Measurements from ENCODE around the gene SEMA4D. TPM values are rescaled to one million over a fixed set of nuclear protein-coding genes. Genes with fewer than 3 reads are reported as not detected.

The SEMA4D gene
- total RNA-seq, 4 donors from 2014 or later, result 7.9 to 14.1 (median 10.6) TPM

DNA sequence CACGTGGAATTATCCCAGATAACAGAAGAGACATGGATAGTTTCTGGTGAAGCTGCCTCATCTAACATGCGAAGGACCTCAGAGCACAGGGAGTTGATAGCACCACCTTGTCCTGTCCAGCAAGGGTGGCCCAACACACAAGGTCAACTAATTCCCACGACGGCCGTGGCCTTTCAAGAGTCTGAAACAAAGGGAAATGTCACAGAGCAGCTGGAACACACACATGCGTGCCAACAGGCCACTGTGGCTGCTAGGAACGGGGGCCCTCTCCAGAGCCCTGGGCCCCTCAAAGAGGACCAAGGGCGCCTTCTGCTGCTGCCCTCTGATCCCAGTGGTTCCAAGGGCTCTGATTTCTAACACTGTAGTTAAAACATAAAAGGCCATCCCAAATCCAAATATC lies 128.9 kb downstream of the SEMA4D start:
- 85% methylated on average over 7 of the region's 8 CpGs for WGBS

DNA sequence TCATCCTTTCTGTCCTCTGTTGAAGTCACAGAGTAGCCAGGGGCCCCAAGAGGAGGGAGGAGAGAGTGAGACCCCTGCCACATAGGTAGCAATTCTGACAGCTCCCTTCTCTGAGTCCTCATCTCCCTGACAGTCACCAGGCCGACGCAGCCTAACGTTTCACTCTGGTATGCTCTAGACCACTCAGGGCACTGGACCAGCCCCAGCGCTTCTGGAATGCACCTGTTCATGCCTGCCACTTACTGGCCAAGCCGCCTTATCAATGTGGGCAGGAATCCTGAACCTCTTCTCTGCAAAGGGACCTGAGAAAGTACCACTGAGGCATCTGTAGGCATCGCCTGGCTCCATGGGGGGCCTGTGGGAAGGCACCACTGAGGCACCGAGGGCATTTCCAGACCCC lies 129.4 kb downstream of the SEMA4D start:
- WGBS, result 97% methylated on average over 5 of the region's 7 CpGs
- TF ChIP-seq POLR2A (IDR thresholded peaks at IDR 0.05; ENCODE audit: low read depth) (no peak), POLR2AphosphoS5 (IDR thresholded peaks at IDR 0.05) (no peak), EP300 (IDR thresholded peaks at IDR 0.05) (no peak)
- TF ChIP-seq, protein P1, sequence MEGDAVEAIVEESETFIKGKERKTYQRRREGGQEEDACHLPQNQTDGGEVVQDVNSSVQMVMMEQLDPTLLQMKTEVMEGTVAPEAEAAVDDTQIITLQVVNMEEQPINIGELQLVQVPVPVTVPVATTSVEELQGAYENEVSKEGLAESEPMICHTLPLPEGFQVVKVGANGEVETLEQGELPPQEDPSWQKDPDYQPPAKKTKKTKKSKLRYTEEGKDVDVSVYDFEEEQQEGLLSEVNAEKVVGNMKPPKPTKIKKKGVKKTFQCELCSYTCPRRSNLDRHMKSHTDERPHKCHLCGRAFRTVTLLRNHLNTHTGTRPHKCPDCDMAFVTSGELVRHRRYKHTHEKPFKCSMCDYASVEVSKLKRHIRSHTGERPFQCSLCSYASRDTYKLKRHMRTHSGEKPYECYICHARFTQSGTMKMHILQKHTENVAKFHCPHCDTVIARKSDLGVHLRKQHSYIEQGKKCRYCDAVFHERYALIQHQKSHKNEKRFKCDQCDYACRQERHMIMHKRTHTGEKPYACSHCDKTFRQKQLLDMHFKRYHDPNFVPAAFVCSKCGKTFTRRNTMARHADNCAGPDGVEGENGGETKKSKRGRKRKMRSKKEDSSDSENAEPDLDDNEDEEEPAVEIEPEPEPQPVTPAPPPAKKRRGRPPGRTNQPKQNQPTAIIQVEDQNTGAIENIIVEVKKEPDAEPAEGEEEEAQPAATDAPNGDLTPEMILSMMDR (IDR thresholded peaks at IDR 0.05), result no peak
- H3K4me3 ChIP-seq, result no peak overlapping the region
- no peaks in the 10 kb centered on the region for H3K9me3 ChIP-seq
- H3K4me1 ChIP-seq, result no peaks in the 10 kb centered on the region
- no peak for DNase-seq (ENCODE audit: extremely low spot score)
- H3K27me3 ChIP-seq, result no peaks in the 10 kb centered on the region
- H3K36me3 ChIP-seq, result no peaks in the 10 kb centered on the region
- intact Hi-C loops (cut with DNase I), result no loop called here
- no peak overlapping the region for H3K27ac ChIP-seq (replicated peaks in 1 of 4)

More for the DNA sequence above, 128.9 kb downstream of the SEMA4D start:
- H3K27me3 ChIP-seq, result no peaks in the 10 kb centered on the region
- H3K27ac ChIP-seq (replicated peaks in 1 of 4), result no peak overlapping the region
- no peak overlapping the region for H3K4me3 ChIP-seq
- no peaks in the 10 kb centered on the region for H3K36me3 ChIP-seq
- H3K9me3 ChIP-seq, result no peaks in the 10 kb centered on the region
- no peak for DNase-seq (ENCODE audit: extremely low spot score)
- intact Hi-C loops (cut with DNase I), result no loop called here
- TF ChIP-seq EP300 (IDR thresholded peaks at IDR 0.05) (no peak), POLR2A (IDR thresholded peaks at IDR 0.05; ENCODE audit: low read depth) (no peak), POLR2AphosphoS5 (IDR thresholded peaks at IDR 0.05) (no peak)
- TF ChIP-seq, protein P1 (IDR thresholded peaks at IDR 0.05), result no peak
- no peaks in the 10 kb centered on the region for H3K4me1 ChIP-seq

DNA sequence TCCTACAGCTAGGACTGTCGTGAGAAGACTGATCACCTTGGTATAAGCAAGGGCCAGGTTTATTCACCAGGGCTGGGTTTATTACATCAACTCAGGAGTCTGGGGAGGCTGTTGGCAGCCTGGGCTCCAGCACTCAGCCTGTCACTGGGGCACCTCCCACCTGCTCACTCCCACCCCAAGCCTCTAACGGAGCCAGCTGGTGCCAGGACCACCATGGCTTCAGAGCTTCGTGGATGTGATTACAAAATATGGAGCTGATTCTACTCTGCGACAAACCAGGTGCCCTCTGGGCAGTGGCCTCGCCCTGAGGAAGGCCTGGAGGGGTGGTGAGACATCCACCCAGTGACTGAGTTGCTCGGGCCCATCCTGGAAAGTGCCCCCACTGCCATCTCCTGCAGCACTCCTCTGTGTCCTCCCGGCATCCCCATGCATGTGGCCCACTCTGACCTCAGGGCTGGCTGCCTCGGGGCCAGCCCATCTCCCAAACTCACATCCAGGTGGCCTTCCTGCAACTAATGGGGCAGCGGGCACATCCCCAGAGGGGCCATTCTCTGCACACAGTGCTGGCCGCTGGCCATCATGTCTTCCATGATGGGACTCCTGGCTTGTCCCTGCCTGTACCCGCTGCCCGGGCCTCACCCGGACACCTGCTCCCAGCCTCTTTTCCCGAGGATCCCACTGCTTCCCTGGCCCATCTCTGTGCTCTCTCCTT lies 130.0 kb downstream of the SEMA4D start:
- Histone ChIP-seq H3K27me3 (no peaks in the 10 kb centered on the region), H3K9me3 (no peaks in the 10 kb centered on the region), H3K4me1 (no peaks in the 10 kb centered on the region), H3K27ac (replicated peaks in 1 of 4) (no peak overlapping the region), H3K36me3 (peaks cover 0 to 3% (median 1%) of the 10 kb centered on the region in 4 donors), H3K4me3 (no peak overlapping the region)
- DNase-seq (ENCODE audit: extremely low spot score), result no peak
- WGBS, result 92% methylated on average over 6 of the region's 14 CpGs
- no peak for TF ChIP-seq EP300 (IDR thresholded peaks at IDR 0.05)
- TF ChIP-seq POLR2AphosphoS5 (IDR thresholded peaks at IDR 0.05), result no peak
- TF ChIP-seq POLR2A (IDR thresholded peaks at IDR 0.05; ENCODE audit: low read depth), result no peak
- TF ChIP-seq, protein P1 (IDR thresholded peaks at IDR 0.05), result no peak
- intact Hi-C loops (cut with DNase I), result no loop called here

DNA sequence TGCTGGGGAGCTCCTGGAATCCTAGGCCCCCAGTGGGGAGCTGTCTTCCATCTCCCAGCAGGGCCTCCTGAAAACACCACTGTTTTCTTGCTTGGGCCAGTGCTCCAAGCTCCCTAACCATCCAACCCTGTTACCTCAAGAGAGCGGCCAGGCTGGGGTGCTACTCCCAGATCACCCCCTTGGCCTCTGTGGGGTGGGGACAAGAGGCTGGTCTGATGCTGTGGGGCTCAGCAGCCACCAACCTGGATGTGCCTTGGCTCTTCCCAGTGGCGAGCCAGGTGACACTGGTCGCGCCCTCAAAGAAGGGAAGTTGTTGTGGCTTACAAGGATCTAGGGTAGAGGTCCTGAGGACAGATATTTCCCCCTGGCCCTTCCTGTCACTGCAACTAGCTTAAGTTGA lies 130.6 kb downstream of the SEMA4D start:
- DNase-seq (ENCODE audit: extremely low spot score), result no peak
- no peaks in the 10 kb centered on the region for H3K4me1 ChIP-seq
- H3K4me3 ChIP-seq, result no peak overlapping the region
- H3K9me3 ChIP-seq, result no peaks in the 10 kb centered on the region
- WGBS, result 59% methylated on average over 4 of the region's 4 CpGs
- intact Hi-C loops (cut with DNase I), result no loop called here
- TF ChIP-seq POLR2AphosphoS5 (IDR thresholded peaks at IDR 0.05) (no peak), POLR2A (IDR thresholded peaks at IDR 0.05; ENCODE audit: low read depth) (no peak), EP300 (IDR thresholded peaks at IDR 0.05) (no peak)
- TF ChIP-seq, protein P1 (IDR thresholded peaks at IDR 0.05), result no peak
- H3K27me3 ChIP-seq, result no peaks in the 10 kb centered on the region
- peaks cover 0 to 9% (median 7%) of the 10 kb centered on the region in 4 donors for H3K36me3 ChIP-seq
- no peak overlapping the region for H3K27ac ChIP-seq (replicated peaks in 1 of 4)

DNA sequence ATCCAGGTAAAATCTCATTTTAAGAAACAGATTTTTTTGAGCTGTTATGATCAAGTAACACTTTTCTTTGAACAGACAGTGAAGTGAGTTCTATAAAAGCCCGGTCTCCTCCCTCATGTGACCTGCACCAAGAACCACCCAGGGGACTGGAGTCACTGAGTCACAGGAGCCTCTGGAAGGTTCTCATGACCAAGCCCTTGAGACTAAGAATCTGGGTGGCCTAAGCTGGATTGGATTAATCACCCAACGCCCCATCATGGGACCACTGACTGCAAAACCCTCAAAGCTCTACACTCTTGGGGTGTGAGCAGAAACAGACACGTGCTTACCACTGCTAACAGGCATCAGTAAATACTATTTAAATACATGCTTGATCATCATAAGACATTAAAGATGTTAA lies 131.2 kb downstream of the SEMA4D start:
- no peak for TF ChIP-seq POLR2AphosphoS5 (IDR thresholded peaks at IDR 0.05)
- H3K36me3 ChIP-seq, result peaks cover 5 to 15% (median 13%) of the 10 kb centered on the region in 4 donors
- no peak overlapping the region for H3K4me3 ChIP-seq
- no peaks in the 10 kb centered on the region for H3K27me3 ChIP-seq
- H3K27ac ChIP-seq (replicated peaks in 1 of 4), result no peak overlapping the region
- intact Hi-C loops (cut with DNase I), result no loop called here
- DNase-seq (ENCODE audit: extremely low spot score), result no peak
- H3K9me3 ChIP-seq, result no peaks in the 10 kb centered on the region
- H3K4me1 ChIP-seq, result no peaks in the 10 kb centered on the region
- 98% methylated on average over 3 of the region's 3 CpGs for WGBS
